Iris pigment epithelial cell (primary cell): ENCODE data around the gene SLAMF9.
"Not testable (repeated sequence)": the region's sequence is repeated elsewhere in the genome, so short reads cannot be mapped to it uniquely, and the experiment has no call there.

Experiments
- DNase-seq: peaks from one replicate; pipeline ENCODE4 v3.0.0-alpha.2; 2011; ENCODE audit warnings: low read depth

The SLAMF9 gene

GRCh38 chr1:159920202-159920601 is 33.8 kb downstream of the SLAMF9 start:
- DNase-seq = no peak

- no peak for DNase-seq
Measured at GRCh38 chr1:159919236-159919865, 34.7 kb downstream of the SLAMF9 start.

- DNase-seq = no peak
Measured at GRCh38 chr1:159918352-159919200, 35.5 kb downstream of the SLAMF9 start.

GRCh38 chr1:159917533-159918351 is 36.3 kb downstream of the SLAMF9 start:
- DNase-seq = no peak

GRCh38 chr1:159916242-159917051 is 37.6 kb downstream of the SLAMF9 start:
- peak; percentile 71 for DNase-seq

GRCh38 chr1:159915571-159916241 is 38.3 kb downstream of the SLAMF9 start:
- DNase-seq = no peak

GRCh38 chr1:159914252-159915018 is 39.6 kb downstream of the SLAMF9 start:
- no peak for DNase-seq

- no peak for DNase-seq
Measured at GRCh38 chr1:159913451-159914192, 40.4 kb downstream of the SLAMF9 start.

GRCh38 chr1:159911326-159912070 is 42.5 kb downstream of the SLAMF9 start:
- no peak for DNase-seq

GRCh38 chr1:159908031-159908940 is 45.8 kb downstream of the SLAMF9 start:
- no peak for DNase-seq

- DNase-seq = no peak
Measured at GRCh38 chr1:159906960-159907359, 47.1 kb downstream of the SLAMF9 start.

- DNase-seq = not testable (repeated sequence)
Measured at GRCh38 chr1:159904036-159904435, 50.0 kb downstream of the SLAMF9 start.

- DNase-seq = no peak
Measured at GRCh38 chr1:159902541-159902940, 51.5 kb downstream of the SLAMF9 start.
